ENCODE measurements around the gene ARHGEF40. TPM values are rescaled to one million over a fixed set of nuclear protein-coding genes. Genes with fewer than 3 reads are reported as not detected.
"Not testable (repeated sequence)": the region's sequence is repeated elsewhere in the genome, so short reads cannot be mapped to it uniquely, and the experiment has no call there.

The ARHGEF40 gene
- total RNA-seq, 1 experiment from 2014 or later, result 71.4 TPM

GRCh38 chr14:21040370-21040925 is 29.7 kb upstream of the ARHGEF40 start:
- Histone ChIP-seq H3K56ac (ENCODE audit: insufficient read length, low read depth, low read length) (no peak overlapping the region), H2BK5ac (ENCODE audit: insufficient read length, low read length) (no peak overlapping the region), H3K4me2 (ENCODE audit: insufficient read depth, insufficient read length, low read length) (no peak overlapping the region), H4K91ac (ENCODE audit: insufficient read length, low read depth, low read length) (no peak overlapping the region), H3K79me2 (ENCODE audit: insufficient read depth, low read length) (no peaks in the 10 kb centered on the region), H3K23me2 (ENCODE audit: insufficient read length, low read depth, low read length, poor library complexity, severe bottlenecking) (no peaks in the 10 kb centered on the region), H2AK5ac (ENCODE audit: insufficient read length, low read length) (no peak overlapping the region), H3K27me3 (ENCODE audit: insufficient read depth, low read length) (no peaks in the 10 kb centered on the region), H3K14ac (ENCODE audit: insufficient read depth, low read length) (no peak overlapping the region), H4K20me1 (ENCODE audit: control insufficient read depth, insufficient read depth, insufficient read length) (no peaks in the 10 kb centered on the region), H3K4me1 (ENCODE audit: insufficient read depth, low read length) (peaks cover 5% of the 10 kb centered on the region), H2AFZ (ENCODE audit: low read length) (no peak overlapping the region), H2BK20ac (ENCODE audit: low read depth, low read length, poor library complexity, severe bottlenecking) (no peak overlapping the region), H3K4ac (ENCODE audit: low read depth, low read length) (no peak overlapping the region), H3K79me1 (ENCODE audit: insufficient read depth, low read depth, low read length, poor library complexity, severe bottlenecking) (no peaks in the 10 kb centered on the region), H3K23ac (ENCODE audit: insufficient read length, low read depth, low read length) (no peak overlapping the region), H3K9me3 (ENCODE audit: control insufficient read depth, low read depth, low read length) (no peaks in the 10 kb centered on the region), H3K18ac (ENCODE audit: insufficient read length, low read depth, low read length) (no peak overlapping the region), H3K9ac (ENCODE audit: extremely low read depth, insufficient read length, low read length) (no peak overlapping the region), H3K27ac (ENCODE audit: insufficient read length, low read depth, low read length) (no peak overlapping the region), H4K5ac (ENCODE audit: insufficient read length, low read depth, low read length) (no peak overlapping the region), H2BK15ac (ENCODE audit: low read depth, low read length) (no peak overlapping the region), H2BK120ac (ENCODE audit: low read depth, low read length, poor library complexity, severe bottlenecking) (no peak overlapping the region), H3T11ph (ENCODE audit: low read length) (no peak overlapping the region), H2BK12ac (ENCODE audit: insufficient read length, low read depth, low read length) (no peak overlapping the region), H4K8ac (replicated peaks; ENCODE audit: insufficient read length, low read depth, low read length) (no peak overlapping the region)
- no peaks in the 10 kb centered on the region for H3K9me3 Mint-ChIP-seq
- WGBS (ENCODE audit: extremely low coverage, insufficient read length, low lambda C conversion rate), result no CpG with 5 or more reads among the region's 8 CpGs
- H3K4me1 Mint-ChIP-seq, result peaks cover 24 to 26% of the 10 kb centered on the region in 2 experiments
- no peak overlapping the region for H3K27ac Mint-ChIP-seq
- no peak for DNase-seq
- no peaks in the 10 kb centered on the region for H3K36me3 Mint-ChIP-seq (ENCODE audit: insufficient read depth in 1 of 3, low read depth in 3 of 3)
- peaks cover 32% of the 10 kb centered on the region for H3K27me3 Mint-ChIP-seq (ENCODE audit: low read depth)
- peak; percentile 7; the same call in 1 of the 3 replicates for TF ChIP-seq CTCF (conservative IDR thresholded peaks at IDR 0.05)
- peak overlapping the region in 1 of 2 experiments; percentile 4; a peak in 1 of 5 replicates for H3K4me3 Mint-ChIP-seq

- Mint-ChIP-seq H3K27me3 (ENCODE audit: low read depth) (peaks cover 32% of the 10 kb centered on the region), H3K4me1 (peaks cover 24 to 26% of the 10 kb centered on the region in 2 experiments)
- not testable (repeated sequence) for H4K91ac ChIP-seq (ENCODE audit: insufficient read length, low read depth, low read length); H3K18ac ChIP-seq (ENCODE audit: insufficient read length, low read depth, low read length); H3K4me2 ChIP-seq (ENCODE audit: insufficient read depth, insufficient read length, low read length); H3K23me2 ChIP-seq (ENCODE audit: insufficient read length, low read depth, low read length, poor library complexity, severe bottlenecking); H3K79me2 ChIP-seq (ENCODE audit: insufficient read depth, low read length); H3T11ph ChIP-seq (ENCODE audit: low read length); H3K9me3 Mint-ChIP-seq; H3K9me3 ChIP-seq (ENCODE audit: control insufficient read depth, low read depth, low read length); H3K36me3 Mint-ChIP-seq (ENCODE audit: insufficient read depth in 1 of 3, low read depth in 3 of 3); H3K27me3 ChIP-seq (ENCODE audit: insufficient read depth, low read length); H3K79me1 ChIP-seq (ENCODE audit: insufficient read depth, low read depth, low read length, poor library complexity, severe bottlenecking); H2AFZ ChIP-seq (ENCODE audit: low read length); H2AK5ac ChIP-seq (ENCODE audit: insufficient read length, low read length); H3K9ac ChIP-seq (ENCODE audit: extremely low read depth, insufficient read length, low read length); H4K8ac ChIP-seq (replicated peaks; ENCODE audit: insufficient read length, low read depth, low read length); H3K23ac ChIP-seq (ENCODE audit: insufficient read length, low read depth, low read length); H4K20me1 ChIP-seq (ENCODE audit: control insufficient read depth, insufficient read depth, insufficient read length); DNase-seq; H3K14ac ChIP-seq (ENCODE audit: insufficient read depth, low read length); H2BK5ac ChIP-seq (ENCODE audit: insufficient read length, low read length); H2BK20ac ChIP-seq (ENCODE audit: low read depth, low read length, poor library complexity, severe bottlenecking); H4K5ac ChIP-seq (ENCODE audit: insufficient read length, low read depth, low read length); H2BK12ac ChIP-seq (ENCODE audit: insufficient read length, low read depth, low read length); H3K4me3 Mint-ChIP-seq; H3K27ac Mint-ChIP-seq; H2BK15ac ChIP-seq (ENCODE audit: low read depth, low read length); H3K27ac ChIP-seq (ENCODE audit: insufficient read length, low read depth, low read length); H3K56ac ChIP-seq (ENCODE audit: insufficient read length, low read depth, low read length); H3K4me1 ChIP-seq (ENCODE audit: insufficient read depth, low read length); H2BK120ac ChIP-seq (ENCODE audit: low read depth, low read length, poor library complexity, severe bottlenecking); H3K4ac ChIP-seq (ENCODE audit: low read depth, low read length)
- no CpG with 5 or more reads among the region's 3 CpGs for WGBS (ENCODE audit: extremely low coverage, insufficient read length, low lambda C conversion rate)
These were observed 29.2 kb upstream of the ARHGEF40 start for GRCh38 chr14:21040941-21041340.
